GM19238 (cell line): ENCODE results near the gene POU2F1.

ENCODE experiments used
- DNase-seq: peaks from one replicate; pipeline ENCODE4 v3.0.0; 2011; ENCODE audit warnings: low spot score; ENCODE audit not compliant: insufficient read length

The POU2F1 gene

DNA sequence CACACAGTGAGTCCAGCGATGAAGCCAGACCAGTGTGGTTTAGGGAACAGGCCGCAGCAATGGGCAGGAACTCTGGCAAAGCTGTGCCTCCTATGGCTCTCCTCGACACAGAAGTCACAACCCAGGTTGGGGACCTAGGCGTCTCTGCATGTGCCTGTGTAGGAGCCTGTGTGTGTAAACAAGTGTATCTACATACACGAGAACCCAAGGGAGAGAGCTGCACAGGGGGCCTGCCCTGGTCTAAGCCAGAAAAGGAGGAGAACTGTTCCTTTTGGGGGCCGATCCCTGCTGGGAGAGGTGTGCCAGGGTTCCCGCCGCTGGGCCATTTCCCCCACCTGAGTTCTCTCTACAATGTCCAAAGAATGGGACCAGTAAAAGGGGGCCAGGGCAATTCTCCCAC, 241.7 kb downstream of the POU2F1 start:
- DNase-seq, result no peak

DNA sequence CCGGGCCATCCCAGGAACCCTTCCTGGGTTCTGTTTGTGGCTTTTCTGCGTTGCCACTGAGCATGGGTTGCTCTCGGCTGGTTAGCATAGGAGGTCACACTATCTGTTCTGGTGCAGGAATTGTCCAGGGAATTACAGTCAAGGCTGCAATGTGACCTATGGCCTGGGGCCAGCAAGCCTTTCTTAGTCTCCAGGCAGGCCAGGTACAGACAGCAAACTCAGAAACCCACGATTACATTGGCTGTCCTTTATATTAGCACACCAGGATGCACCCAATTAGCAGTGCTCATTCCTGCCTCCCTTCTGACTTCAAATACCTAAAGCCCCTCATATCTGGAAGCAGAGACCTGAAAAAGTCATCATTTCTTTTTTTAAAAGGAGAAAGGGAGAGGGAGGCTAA, 242.4 kb downstream of the POU2F1 start:
- DNase-seq, result no peak

DNA sequence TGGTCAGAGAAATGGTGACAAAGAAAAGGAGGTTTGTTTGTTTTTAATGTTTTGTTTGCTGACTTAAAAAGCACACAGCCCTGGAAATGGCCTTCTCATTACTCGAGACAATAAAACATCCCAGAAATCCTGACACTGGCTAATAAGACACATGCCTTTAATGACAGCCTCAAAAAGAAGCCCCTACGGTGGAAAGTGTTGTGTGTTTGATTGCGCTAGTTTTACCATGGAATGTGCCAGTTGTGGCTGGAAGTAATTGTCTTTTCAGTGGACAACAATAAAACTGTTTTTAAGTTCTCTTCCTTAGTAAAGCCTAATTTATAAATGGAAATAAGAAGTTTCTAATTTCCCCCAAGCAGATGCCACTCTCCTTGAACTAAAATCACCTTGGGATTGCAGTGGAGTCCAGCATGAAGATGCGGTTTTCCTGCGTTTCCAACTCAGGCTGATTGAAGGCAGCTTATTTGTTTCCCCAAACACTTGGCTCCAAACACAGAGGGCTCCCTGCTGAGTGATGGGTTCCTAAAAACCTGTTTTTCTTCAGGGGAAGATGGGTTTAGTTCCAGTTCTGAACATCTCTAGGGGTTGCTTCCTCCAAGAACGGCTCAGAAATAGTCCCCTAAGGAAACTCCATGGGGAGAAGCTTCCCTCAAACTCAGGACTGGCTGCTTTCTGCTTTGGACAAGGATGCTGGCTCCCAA, 243.3 kb downstream of the POU2F1 start:
- DNase-seq, result no peak

- DNase-seq, result no peak
Observed at GRCh38 chr1:167465018-167465417, 244.3 kb downstream of the POU2F1 start.

DNA sequence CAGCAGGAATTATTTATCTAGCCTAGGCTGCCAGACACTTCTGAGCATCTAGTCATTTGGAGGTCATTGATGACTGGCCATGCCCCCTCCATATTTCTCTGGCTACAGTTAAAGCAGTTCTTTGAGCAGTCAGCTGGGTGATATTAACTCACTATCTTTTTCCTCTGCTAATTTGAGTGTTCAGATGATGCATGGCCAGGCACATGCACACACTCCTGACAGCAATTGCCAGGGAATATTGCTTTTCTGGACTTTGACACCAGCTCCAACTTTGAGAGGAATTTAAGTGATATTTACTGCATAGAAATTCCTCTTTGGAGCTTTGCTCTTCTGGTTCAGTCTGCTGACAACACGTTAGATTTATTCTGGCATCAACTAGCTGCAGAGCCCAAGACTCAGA, 245.1 kb downstream of the POU2F1 start:
- DNase-seq, result no peak

DNA sequence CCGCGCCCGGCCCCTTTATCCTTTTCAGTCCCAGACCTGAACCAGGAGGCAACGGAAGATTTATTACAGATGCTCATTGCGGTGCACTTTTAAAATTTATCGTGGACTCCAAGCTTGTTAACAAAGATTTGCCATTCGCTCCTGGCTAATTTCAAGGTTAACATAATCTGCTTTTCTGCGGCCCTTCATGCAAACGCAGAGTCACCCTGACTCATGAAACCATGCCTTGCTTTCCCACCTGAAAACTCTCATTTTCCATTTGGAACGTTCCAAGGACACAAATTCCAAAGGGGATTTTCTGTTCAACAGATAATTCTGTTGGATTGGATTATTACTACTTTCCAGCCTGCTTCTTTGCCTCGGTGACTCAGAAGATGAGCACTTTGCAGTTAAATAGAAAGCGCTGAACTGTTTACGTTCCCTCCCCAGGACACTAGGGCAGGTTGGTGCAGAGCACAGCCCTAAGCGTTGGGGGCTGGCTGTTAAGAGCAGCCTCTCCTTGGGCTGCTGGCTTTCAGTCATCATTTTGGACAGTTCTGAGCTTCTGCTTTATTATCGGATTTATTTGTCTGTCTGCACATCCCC, 246.5 kb downstream of the POU2F1 start:
- no peak for DNase-seq

DNA sequence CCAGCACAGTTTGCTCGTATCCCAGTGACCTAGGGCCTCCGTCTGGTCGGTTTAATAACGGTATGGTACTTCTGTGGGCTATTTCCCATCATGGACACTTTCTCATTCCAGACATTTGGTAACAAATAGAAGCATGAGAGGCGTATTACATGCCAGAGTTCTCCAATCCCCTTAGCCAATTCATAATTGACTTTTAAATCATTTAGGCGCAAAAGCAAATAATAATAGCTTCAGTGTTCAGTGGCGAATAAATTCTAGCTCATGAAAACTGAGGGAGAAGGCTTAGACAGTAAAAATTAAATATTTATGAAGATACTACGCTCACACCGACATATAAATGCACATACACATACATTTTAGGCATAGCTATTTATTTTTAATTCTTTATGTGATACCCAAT, 247.1 kb downstream of the POU2F1 start:
- DNase-seq, result no peak

GRCh38 chr1:167469280-167469965, 248.7 kb downstream of the POU2F1 start:
- no peak for DNase-seq

DNA sequence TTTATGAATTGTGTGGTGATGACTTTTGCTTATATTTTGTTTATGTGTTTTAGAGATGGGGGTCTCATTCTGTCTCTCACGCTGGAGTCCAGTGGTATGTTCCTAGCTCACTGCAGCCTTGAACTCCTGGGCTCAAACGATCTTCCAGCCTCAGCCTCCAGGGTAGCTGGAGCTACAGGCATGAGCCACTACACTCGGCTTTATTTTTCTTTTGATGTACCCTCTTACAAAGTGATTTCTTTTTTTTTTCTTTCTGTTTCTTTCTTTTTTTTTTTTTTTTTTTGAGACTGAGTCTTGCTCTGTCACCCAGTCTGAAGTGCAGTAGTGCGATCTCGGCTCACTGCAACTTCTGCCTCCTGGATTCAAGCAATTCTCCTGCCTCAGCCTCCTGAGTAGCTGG, 250.9 kb downstream of the POU2F1 start:
- no peak for DNase-seq

DNA sequence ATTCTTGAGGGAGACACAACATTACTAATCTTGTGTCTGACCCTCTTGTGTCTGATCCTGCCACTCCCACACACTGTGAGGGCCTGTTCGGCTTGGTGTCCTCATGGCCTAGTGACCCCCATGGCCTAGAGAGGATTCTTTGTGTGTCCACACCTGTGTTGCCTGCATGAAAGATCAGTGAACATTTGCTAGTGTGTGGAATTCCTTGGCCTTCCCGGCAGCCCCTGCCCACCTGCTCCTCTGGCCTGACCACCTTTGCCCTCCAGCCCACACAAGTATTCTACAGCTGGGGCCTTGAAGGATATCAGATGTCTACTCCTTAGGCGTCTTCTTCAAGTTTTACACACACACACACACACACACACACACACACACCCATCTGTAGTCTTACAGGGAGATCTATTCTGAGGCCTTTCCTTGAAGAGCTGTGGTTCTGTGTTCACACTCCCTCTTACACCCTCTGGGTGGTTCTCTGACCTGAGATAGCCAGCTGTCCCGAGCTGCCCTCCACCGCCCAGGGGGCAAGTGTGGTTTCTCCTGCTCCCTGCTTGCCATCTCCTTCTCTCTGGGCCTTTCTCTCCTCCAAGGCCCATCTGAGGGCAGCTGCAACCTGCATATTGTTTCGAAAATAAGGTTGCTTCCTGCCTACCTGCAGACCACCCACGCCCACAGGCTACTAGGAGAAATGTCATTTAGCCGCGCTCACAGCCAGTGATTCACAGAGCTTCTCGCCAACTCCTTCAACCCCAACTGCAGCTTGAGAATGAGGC, 252.3 kb downstream of the POU2F1 start:
- DNase-seq, result no peak

GRCh38 chr1:167473761-167474160, 253.1 kb downstream of the POU2F1 start:
- DNase-seq, result no peak

GRCh38 chr1:167474191-167474641, 253.5 kb downstream of the POU2F1 start:
- no peak for DNase-seq

DNA sequence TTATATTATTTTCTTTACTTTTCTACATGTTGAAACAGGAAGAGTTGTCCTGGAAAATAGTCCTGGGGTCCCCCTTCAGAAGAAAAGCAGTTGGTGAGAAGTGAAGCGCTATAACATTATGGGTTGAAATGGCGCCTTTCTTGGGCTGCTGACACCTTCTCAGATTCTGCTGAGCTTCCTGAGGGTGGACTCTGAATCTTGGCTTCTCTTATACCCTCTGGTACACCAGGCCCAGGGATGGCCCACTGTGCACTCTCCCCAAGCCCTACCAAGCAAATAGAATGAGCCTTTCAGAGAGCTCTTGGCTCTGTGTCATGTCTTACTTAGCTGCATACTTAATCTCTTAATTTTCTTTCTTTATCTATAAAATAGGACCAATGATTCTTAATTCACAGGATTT, 255.4 kb downstream of the POU2F1 start:
- no peak for DNase-seq
